K562 (cell line): ENCODE measurements around the gene RNASEH2A. TPM values are rescaled to one million over a fixed set of nuclear protein-coding genes. Genes with fewer than 3 reads are reported as not detected.

ENCODE experiments used
- ATAC-seq: fragments of 200-7000 bp; cut with Tn5 transposase; 3 replicates; pipeline ENCODE4 v1.9.1; 2020; ENCODE audit warnings: moderate library complexity
- BruUV-seq: library from RNA; stranded (reverse); fragments of 400-500 nt; replicated peaks from 2 replicates; lab custom pipeline; 2021; lab: Mats Ljungman, UMichigan
- CTCF ChIA-PET: fragments of 300-600 bp; formaldehyde crosslinking; extraction: SDS; loops from one replicate; lab custom pipeline; 2021; ENCODE audit warnings: low intra/inter-chr PET ratio; lab: Yijun Ruan, JAX
- POLR2A ChIA-PET: fragments of 300-600, 350-650 bp; sonication (Branson Sonifier 250); formaldehyde crosslinking; extraction: SDS; loops from one replicate; lab custom pipeline; 2021; ENCODE audit warnings: antibody characterized with exemption, inconsistent platforms; lab: Yijun Ruan, JAX
- DNase-seq, 4 experiments: peaks; one replicate each; pipeline versions ENCODE4 v3.0.0 to v3.0.0-alpha.2; 2011 to 2018; ENCODE audit warnings: low spot score in 3 of 4, mixed read lengths in 3 of 4; ENCODE audit errors: extremely low read depth in 1 of 4
- FAIRE-seq: peaks from 2 replicates; lab custom pipeline; 2011; peaks lifted over from hg19 to GRCh38; lab: Jason Lieb, UNC
- H2AFZ ChIP-seq: 2 replicates; pipeline ENCODE4 v1.6.0; 2011; ENCODE audit warnings: low read depth, low read length, control low read depth, inconsistent platforms
- H3K27ac ChIP-seq: fragments of 200-600 bp; 3 replicates; pipeline ENCODE4 v1.8.0; 2011; ENCODE audit warnings: low read depth, mild to moderate bottlenecking, control low read depth, inconsistent platforms, low read length, moderate library complexity, mixed read lengths; ENCODE audit errors: extremely low read depth
- H3K27me3 ChIP-seq, 2 experiments: fragments of 300-600 bp in 1 of 2; 2 replicates in 1 of 2; 3 replicates in 1 of 2; pipeline versions ENCODE4 v1.6.0 to v1.8.0; 2011; ENCODE audit warnings: inconsistent platforms in 2 of 2, low read length in 2 of 2, mild to moderate bottlenecking in 1 of 2, mixed read lengths in 1 of 2, moderate library complexity in 1 of 2; ENCODE audit not compliant: control insufficient read depth in 2 of 2, insufficient read depth in 2 of 2
- H3K36me3 ChIP-seq: fragments of 300-600 bp; 3 replicates; pipeline ENCODE4 v1.8.0; 2011; ENCODE audit warnings: mild to moderate bottlenecking, low read length, inconsistent platforms; ENCODE audit not compliant: control insufficient read depth, insufficient read depth
- H3K4me1 ChIP-seq, 2 experiments: fragments of 200-600 bp in 1 of 2; replicated peaks in 1 of 2; 2 replicates in 1 of 2; 3 replicates in 1 of 2; pipeline versions ENCODE4 v1.5.1 to v1.8.0; 2011; ENCODE audit warnings: inconsistent platforms in 2 of 2, low read length in 2 of 2, mild to moderate bottlenecking in 1 of 2, mixed read lengths in 1 of 2, moderate library complexity in 1 of 2; ENCODE audit not compliant: control insufficient read depth in 2 of 2, insufficient read depth in 2 of 2
- H3K4me2 ChIP-seq: 2 replicates; pipeline ENCODE4 v1.6.1; 2011; ENCODE audit warnings: low read length, control low read depth, inconsistent platforms, mixed read lengths; ENCODE audit not compliant: insufficient read depth
- H3K4me3 ChIP-seq: fragments of 200-600 bp; sonication (generic), shearing (Covaris generic); 2 replicates; pipeline ENCODE4 v1.5.1; 2016; ENCODE audit warnings: control low read depth, inconsistent platforms
- H3K79me2 ChIP-seq: fragments of 200-600 bp; 3 replicates; pipeline ENCODE4 v1.8.0; 2011; ENCODE audit warnings: low read length, inconsistent platforms; ENCODE audit not compliant: control insufficient read depth, insufficient read depth
- H3K9ac ChIP-seq, 2 experiments: 2 replicates each; pipeline versions ENCODE4 v1.6.0 to v1.6.1; 2011; ENCODE audit warnings: low read depth in 2 of 2, low read length in 2 of 2, control low read depth in 1 of 2, inconsistent platforms in 1 of 2, mild to moderate bottlenecking in 1 of 2, mixed read lengths in 1 of 2; ENCODE audit not compliant: insufficient read depth in 1 of 2
- H3K9me1 ChIP-seq: one replicate; pipeline ENCODE4 v1.6.0; 2011; ENCODE audit warnings: inconsistent platforms, mild to moderate bottlenecking, low read length, moderate library complexity; ENCODE audit not compliant: control insufficient read depth, insufficient read depth
- H3K9me3 ChIP-seq: replicated peaks from 2 replicates; pipeline ENCODE4 v1.5.1; 2011; ENCODE audit warnings: low read depth, low read length, inconsistent platforms; ENCODE audit not compliant: control insufficient read depth, insufficient read depth
- H4K20me1 ChIP-seq: replicated peaks from 2 replicates; pipeline ENCODE4 v1.6.1; 2011; ENCODE audit warnings: low read length, inconsistent platforms, mixed read lengths; ENCODE audit not compliant: control insufficient read depth, insufficient read depth
- BACH1 ChIP-seq: fragments of 200-800 bp; sonication (Bioruptor generic); IDR thresholded peaks from 2 replicates; pipeline ENCODE4 v1.6.1; 2016; ENCODE audit warnings: missing genetic modification characterization, missing compliant biosample characterization
- CC2D1A ChIP-seq: fragments of 450-650 bp; IDR thresholded peaks from 2 replicates; pipeline ENCODE4 v1.6.1; 2017; ENCODE audit warnings: mild to moderate bottlenecking
- DNMT1 ChIP-seq: fragments of 450-650 bp; IDR thresholded peaks from 2 replicates; pipeline ENCODE4 v1.6.1; 2016; ENCODE audit warnings: antibody characterized with exemption, mild to moderate bottlenecking
- HMG20A ChIP-seq: fragments of 450-650 bp; formaldehyde crosslinking; conservative IDR thresholded peaks from 2 replicates; pipeline ENCODE4 v1.4.0; 2020; ENCODE audit warnings: mild to moderate bottlenecking, mixed read lengths
- MAFG ChIP-seq: fragments of 450-650 bp; conservative IDR thresholded peaks from 2 replicates; pipeline ENCODE4 v1.6.1; 2016; ENCODE audit warnings: missing genetic modification characterization, missing compliant biosample characterization
- MIER1 ChIP-seq: fragments of 450-650 bp; IDR thresholded peaks from 2 replicates; pipeline ENCODE4 v1.6.1; 2016; ENCODE audit warnings: antibody characterized with exemption, mild to moderate bottlenecking, low read depth
- NCOR1 ChIP-seq: fragments of 450-650 bp; IDR thresholded peaks from 2 replicates; pipeline ENCODE4 v1.6.1; 2016; ENCODE audit warnings: mild to moderate bottlenecking, moderate library complexity
- NFATC3 ChIP-seq: fragments of 450-650 bp; IDR thresholded peaks from 2 replicates; pipeline ENCODE4 v1.6.1; 2017; ENCODE audit warnings: mild to moderate bottlenecking
- NFRKB ChIP-seq: fragments of 450-650 bp; IDR thresholded peaks from 2 replicates; pipeline ENCODE4 v1.6.1; 2016; ENCODE audit warnings: low read depth
- POLR2B ChIP-seq: fragments of 450-650 bp; IDR thresholded peaks from 2 replicates; pipeline ENCODE4 v1.6.1; 2018; ENCODE audit warnings: low read depth; ENCODE audit not compliant: partially characterized antibody
- RAD21 ChIP-seq, 2 experiments: fragments of 250-450 bp in 1 of 2; fragments of 450-650 bp in 1 of 2; sonication (Bioruptor Pico) in 1 of 2; formaldehyde crosslinking in 1 of 2; IDR thresholded peaks in 1 of 2; conservative IDR thresholded peaks in 1 of 2; 2 replicates each; pipeline versions ENCODE4 v1.4.0 to v1.8.0; 2020 to 2022; ENCODE audit warnings: mild to moderate bottlenecking in 2 of 2, moderate library complexity in 1 of 2
- SAP30 ChIP-seq: fragments of 200-600 bp; sonication (generic); IDR thresholded peaks from 2 replicates; pipeline ENCODE4 v1.6.1; 2012; ENCODE audit warnings: borderline replicate concordance, low read depth, mild to moderate bottlenecking, moderate library complexity, low read length, control low read depth, inconsistent platforms; ENCODE audit not compliant: insufficient read depth, poor library complexity, severe bottlenecking
- SIN3B ChIP-seq: fragments of 450-650 bp; IDR thresholded peaks from 2 replicates; pipeline ENCODE4 v1.6.1; 2017; ENCODE audit warnings: low read depth, mild to moderate bottlenecking, moderate library complexity
- SMARCA5 ChIP-seq: fragments of 450-650 bp; IDR thresholded peaks from 2 replicates; pipeline ENCODE4 v1.6.1; 2016
- SUPT5H ChIP-seq: fragments of 450-650 bp; IDR thresholded peaks from 2 replicates; pipeline ENCODE4 v1.6.1; 2016
- YBX1 ChIP-seq: fragments of 450-650 bp; IDR thresholded peaks from 2 replicates; pipeline ENCODE4 v1.7.1; 2016; ENCODE audit warnings: mild to moderate bottlenecking
- YY1 ChIP-seq, 3 experiments: IDR thresholded peaks; 2 replicates each; pipeline ENCODE4 v1.6.1; 2011; ENCODE audit warnings: low read length in 2 of 3, mild to moderate bottlenecking in 2 of 3, moderate library complexity in 2 of 3, borderline replicate concordance in 1 of 3, control low read depth in 1 of 3, low read depth in 1 of 3; ENCODE audit not compliant: insufficient read depth in 3 of 3, insufficient replicate concordance in 2 of 3, control insufficient read depth in 1 of 3, insufficient read length in 1 of 3; ENCODE audit errors: extremely low read depth in 1 of 3
- ZNF511 ChIP-seq: sonication (generic); formaldehyde crosslinking; IDR thresholded peaks from 2 replicates; pipeline ENCODE4 v1.8.0; 2022; ENCODE audit warnings: mild to moderate bottlenecking, missing genetic modification reagents
- WGBS: fragments of 100-300 bp; shearing (Covaris generic); methylation state at CpG from one replicate; pipeline ENCODE4 v1.1.6; 2016; ENCODE audit warnings: low coverage, mixed read lengths; ENCODE audit not compliant: insufficient coverage; ENCODE audit errors: missing lambda C conversion rate; 5-methylcytosine and 5-hydroxymethylcytosine counted together
- in situ Hi-C: fragments of 300-500 bp; cut with MboI; formaldehyde crosslinking; loops from 4 replicates; pipeline ENCODE4 v1.15.0; 2018; ENCODE audit warnings: inconsistent platforms, mixed read lengths
- intact Hi-C: fragments of 100-400 bp; cut with micrococcal nuclease; formaldehyde crosslinking; loops from 2 replicates; pipeline ENCODE4 v1.14.2; 2022
- polyA plus RNA-seq, 8 experiments: library from polyadenylated mRNA; depleted of rRNA in 4 of 8; stranded (reverse) in 5 of 8; unstranded in 3 of 8; fragments of >200 nt; fragmentation: Nextera tagmentation in 2 of 8; fragmentation: Illumina TruSeq in 1 of 8; extraction: Ambion mirVana in 2 of 8; extraction: Trizol in 1 of 8; gene quantifications; 2 replicates each; pipeline versions ENCODE4 v1.2.1 to v1.2.3, GENCODE V29; 2011 to 2014; ENCODE audit warnings: inconsistent platforms in 1 of 8, missing spikeins in 1 of 8
- total RNA-seq, 7 experiments: library from RNA; depleted of rRNA in 6 of 7; stranded (reverse); fragments of >200 nt in 6 of 7; fragmentation: Illumina TruSeq in 2 of 7; extraction: Trizol in 2 of 7; gene quantifications; 2 replicates each; pipeline versions ENCODE4 v1.2.1 to v1.2.3, GENCODE V29; 2011 to 2021; ENCODE audit warnings: low replicate concordance in 1 of 7
- TF ChIP-seq, protein P1 (sequence below): sonication (generic); formaldehyde crosslinking; IDR thresholded peaks from 2 replicates; pipeline ENCODE4 v1.8.0; 2022; ENCODE audit warnings: mild to moderate bottlenecking, low read depth, missing genetic modification reagents

Gene RNASEH2A
- total and polyA plus RNA-seq, 9 of the 15 experiments (the other 6 are each of a cell fraction or from before 2014, with no cell fraction given): 22.3 to 78.0 (median 61.7) TPM

DNA sequence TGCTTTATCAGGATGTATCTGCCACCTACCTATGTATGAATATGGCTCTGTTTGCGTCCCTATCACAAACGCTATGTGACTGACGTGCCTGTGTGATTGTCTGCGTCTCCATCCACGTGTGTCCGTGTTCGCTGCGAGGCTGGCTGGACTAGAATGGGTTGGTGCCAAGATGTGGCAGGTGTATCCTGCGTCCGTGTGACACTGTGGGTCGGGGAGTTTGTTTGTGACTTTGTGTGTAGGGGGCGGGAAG, 24.3 kb upstream of the RNASEH2A start (continued):
- TF ChIP-seq MIER1: no peak
- peak; percentile 67; the same call in 1 of the 2 replicates for TF ChIP-seq SMARCA5
- TF ChIP-seq SAP30: peak; percentile 9
- 0 out of 2 replicates have a peak, but pooled peaks have one; percentile 26 for TF ChIP-seq NFRKB
- TF ChIP-seq, all 486 proteins: peak for 15

- intact Hi-C loops: no loop called here
- H3K4me1 ChIP-seq: peaks cover 64 to 76% of the 10 kb centered on the region in 2 experiments
- peak; percentile 65 for ATAC-seq
- peak overlapping the region; percentile 93 for H2AFZ ChIP-seq
- H3K27me3 ChIP-seq: no peaks in the 10 kb centered on the region
- no peaks in the 10 kb centered on the region for H3K79me2 ChIP-seq
- no TSS peak for BruUV-seq
- H3K36me3 ChIP-seq: no peaks in the 10 kb centered on the region
- H3K9me3 ChIP-seq: no peaks in the 10 kb centered on the region
- peak overlapping the region; percentile 78 for H3K4me2 ChIP-seq
- CTCF ChIA-PET: interaction anchor here (0.7 kb wide), 1 partner anchor 183 kb away, joined by 3 read pairs; no protein-coding TSS in a partner anchor
- H3K9me1 ChIP-seq: no peaks in the 10 kb centered on the region
- H3K4me3 ChIP-seq: peak overlapping the region; percentile 43
- H3K9ac ChIP-seq: peak overlapping the region; percentile 72 to 91
- peak; percentile 84 to 89 (median 87) for DNase-seq
- in situ Hi-C loops: no loop called here
- no peak for FAIRE-seq
- WGBS: 2% methylated on average over 56 of the region's 88 CpGs
- H4K20me1 ChIP-seq: no peaks in the 10 kb centered on the region
- POLR2A ChIA-PET: interaction anchor here (1.0 to 2.2 kb wide), 3 partner anchors 9 to 98 kb away, joined by 3 to 39 read pairs (median 4); partner anchors contain the start of genes DNASE2 and JUNB
- H3K27ac ChIP-seq: peak overlapping the region; percentile 97
- TF ChIP-seq ZNF511 (CRISPR knock-in tag) (peak; percentile 24; the same call in 1 of the 2 replicates), NFATC3 (no peak), CC2D1A (no peak), YY1 (IDR thresholded peaks at IDR 0.05; ENCODE audit: borderline replicate concordance in 1 of 3, control insufficient read depth in 1 of 3, extremely low read depth in 1 of 3, insufficient read depth in 3 of 3, insufficient read length in 1 of 3, insufficient replicate concordance in 2 of 3, low read depth in 1 of 3, low read length in 2 of 3) (peak in 1 of 3 experiments; percentile 29), SIN3B (0 out of 2 replicates have a peak, but pooled peaks have one; percentile 36), BACH1 (tag) (no peak), NCOR1 (peak; percentile 48), DNMT1 (no peak), POLR2B (no peak), MAFG (tag) (no peak), RAD21 (CRISPR knock-in tag; conservative IDR thresholded peaks at IDR 0.05 in 1 of 2, IDR thresholded peaks at IDR 0.05 in 1 of 2) (peak; percentile 15 to 16; a peak in 2 of 4 replicates), HMG20A (CRISPR knock-in tag) (no peak), YBX1 (no peak), SUPT5H (peak; percentile 35)
- TF ChIP-seq, protein P1, sequence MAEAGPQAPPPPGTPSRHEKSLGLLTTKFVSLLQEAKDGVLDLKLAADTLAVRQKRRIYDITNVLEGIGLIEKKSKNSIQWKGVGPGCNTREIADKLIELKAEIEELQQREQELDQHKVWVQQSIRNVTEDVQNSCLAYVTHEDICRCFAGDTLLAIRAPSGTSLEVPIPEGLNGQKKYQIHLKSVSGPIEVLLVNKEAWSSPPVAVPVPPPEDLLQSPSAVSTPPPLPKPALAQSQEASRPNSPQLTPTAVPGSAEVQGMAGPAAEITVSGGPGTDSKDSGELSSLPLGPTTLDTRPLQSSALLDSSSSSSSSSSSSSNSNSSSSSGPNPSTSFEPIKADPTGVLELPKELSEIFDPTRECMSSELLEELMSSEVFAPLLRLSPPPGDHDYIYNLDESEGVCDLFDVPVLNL (CRISPR knock-in tag): no peak; the same call in 1 of the 2 replicates
Observed at GRCh38 chr19:12782424-12783290, 23.7 kb upstream of the RNASEH2A start.
